DND-41 (cell line): Measurements from ENCODE around the gene PIGC.

Source experiments
- ATAC-seq: fragments of 200-7000 bp; cut with Tn5 transposase; 3 replicates; pipeline ENCODE4 v1.9.1; 2021; ENCODE audit warnings: low read depth; ENCODE audit not compliant: insufficient read depth
- DNase-seq: peaks from one replicate; pipeline ENCODE4 v3.0.0-alpha.2; 2020
- H2AFZ ChIP-seq: 2 replicates; pipeline ENCODE4 v1.6.0; 2012; ENCODE audit warnings: low read depth, low read length
- H3K27ac ChIP-seq: 2 replicates; pipeline ENCODE4 v1.5.1; 2012; ENCODE audit warnings: low read length, inconsistent platforms
- H3K27me3 ChIP-seq: fragments of 200-600 bp; sonication (generic); 2 replicates; pipeline ENCODE4 v1.6.0; 2012; ENCODE audit warnings: low read length, mild to moderate bottlenecking, inconsistent platforms; ENCODE audit not compliant: insufficient read depth, poor library complexity
- H3K36me3 ChIP-seq: 2 replicates; pipeline ENCODE4 v1.5.1; 2012; ENCODE audit warnings: low read length, inconsistent platforms; ENCODE audit not compliant: insufficient read depth
- H3K4me1 ChIP-seq: 2 replicates; pipeline ENCODE4 v1.5.1; 2012; ENCODE audit warnings: mild to moderate bottlenecking, low read length; ENCODE audit not compliant: insufficient read depth
- H3K4me2 ChIP-seq: 2 replicates; pipeline ENCODE4 v1.6.0; 2012; ENCODE audit warnings: mild to moderate bottlenecking, moderate library complexity, low read length, inconsistent platforms; ENCODE audit not compliant: insufficient read depth
- H3K4me3 ChIP-seq, 2 experiments: fragments of 200-600 bp in 1 of 2; shearing (Covaris generic) in 1 of 2; 2 replicates each; pipeline ENCODE4 v1.5.1; 2012 to 2016; ENCODE audit warnings: inconsistent platforms in 2 of 2, low read length in 2 of 2, mild to moderate bottlenecking in 2 of 2, low read depth in 1 of 2, moderate library complexity in 1 of 2
- H3K79me2 ChIP-seq: 2 replicates; pipeline ENCODE4 v1.6.0; 2012; ENCODE audit warnings: low read length, inconsistent platforms; ENCODE audit not compliant: insufficient read depth
- H3K9ac ChIP-seq: 2 replicates; pipeline ENCODE4 v1.6.0; 2012; ENCODE audit warnings: low read depth, mild to moderate bottlenecking, inconsistent platforms, low read length, moderate library complexity
- H3K9me3 ChIP-seq: 2 replicates; pipeline ENCODE4 v1.5.1; 2012; ENCODE audit warnings: low read length, moderate library complexity, mild to moderate bottlenecking, inconsistent platforms; ENCODE audit not compliant: insufficient read depth, severe bottlenecking
- H4K20me1 ChIP-seq: 2 replicates; pipeline ENCODE4 v1.6.0; 2012; ENCODE audit warnings: low read length; ENCODE audit not compliant: insufficient read depth
- CTCF ChIP-seq: IDR thresholded peaks from 2 replicates; pipeline ENCODE4 v1.5.1; 2012; ENCODE audit warnings: borderline replicate concordance, low read length, moderate library complexity, mild to moderate bottlenecking; ENCODE audit not compliant: poor library complexity, severe bottlenecking; ENCODE audit errors: extremely low read depth
- EZH2 ChIP-seq: IDR thresholded peaks from 3 replicates; pipeline ENCODE4 v1.6.1; 2012; ENCODE audit warnings: borderline replicate concordance, low read depth, mild to moderate bottlenecking, moderate library complexity, low read length, inconsistent platforms; ENCODE audit not compliant: severe bottlenecking

The PIGC gene

GRCh38 chr1:172478485-172478884 lies 34.6 kb upstream of the PIGC start:
- Histone ChIP-seq H3K27me3 (no peaks in the 10 kb centered on the region), H3K27ac (no peak overlapping the region), H3K4me2 (no peak overlapping the region), H3K36me3 (no peaks in the 10 kb centered on the region), H4K20me1 (no peaks in the 10 kb centered on the region), H3K9ac (no peak overlapping the region), H3K4me1 (peaks cover 14% of the 10 kb centered on the region), H3K79me2 (no peaks in the 10 kb centered on the region), H3K4me3 (no peak overlapping the region), H2AFZ (no peak overlapping the region), H3K9me3 (no peaks in the 10 kb centered on the region)
- DNase-seq (no peak), ATAC-seq (no peak)
- no peak for TF ChIP-seq EZH2
- TF ChIP-seq CTCF, result no peak

GRCh38 chr1:172477741-172478140 lies 33.9 kb upstream of the PIGC start:
- TF ChIP-seq EZH2 (no peak), CTCF (no peak)
- Histone ChIP-seq H3K9me3 (no peaks in the 10 kb centered on the region), H3K79me2 (no peaks in the 10 kb centered on the region), H3K4me1 (peaks cover 14% of the 10 kb centered on the region), H3K4me3 (no peak overlapping the region), H3K4me2 (no peak overlapping the region), H4K20me1 (no peaks in the 10 kb centered on the region), H3K27me3 (no peaks in the 10 kb centered on the region), H3K36me3 (no peaks in the 10 kb centered on the region), H3K9ac (no peak overlapping the region), H3K27ac (no peak overlapping the region), H2AFZ (no peak overlapping the region)
- no peak for ATAC-seq
- no peak for DNase-seq

GRCh38 chr1:172477216-172477615 lies 33.3 kb upstream of the PIGC start:
- ATAC-seq (no peak), DNase-seq (no peak)
- no peaks in the 10 kb centered on the region for H3K36me3 ChIP-seq
- H3K27ac ChIP-seq, result no peak overlapping the region
- TF ChIP-seq EZH2, result no peak
- TF ChIP-seq CTCF, result no peak
- no peaks in the 10 kb centered on the region for H3K79me2 ChIP-seq
- H2AFZ ChIP-seq, result no peak overlapping the region
- no peak overlapping the region for H3K9ac ChIP-seq
- H3K4me2 ChIP-seq, result no peak overlapping the region
- H3K27me3 ChIP-seq, result no peaks in the 10 kb centered on the region
- no peaks in the 10 kb centered on the region for H3K9me3 ChIP-seq
- peaks cover 14% of the 10 kb centered on the region for H3K4me1 ChIP-seq
- H4K20me1 ChIP-seq, result no peaks in the 10 kb centered on the region
- H3K4me3 ChIP-seq, result no peak overlapping the region
